DOHH2 (cell line): ENCODE measurements around the gene CCDC197.

Experiments used
- CTCF ChIP-seq: fragments of 200-600 bp; sonication (generic); IDR thresholded peaks from one replicate; pipeline ENCODE4 v1.5.1; 2014; ENCODE audit warnings: antibody characterized with exemption, mild to moderate bottlenecking, low read depth, low read length; ENCODE audit not compliant: poor library complexity, severe bottlenecking
- EZH2phosphoT487 ChIP-seq: fragments of 200-600 bp; sonication (generic); IDR thresholded peaks from 2 replicates; pipeline ENCODE4 v1.6.1; 2017; ENCODE audit warnings: borderline replicate concordance, mild to moderate bottlenecking, antibody characterized with exemption, low read length, moderate library complexity, mixed read lengths

- TF ChIP-seq CTCF (no peak), EZH2phosphoT487 (no peak)
Observed at GRCh38 chr14:94022532-94023411, 25.7 kb downstream of the CCDC197 start.
